ENCODE data around the gene ARID3B. TPM values are rescaled to one million over a fixed set of nuclear protein-coding genes. Genes with fewer than 3 reads are reported as not detected.

ARID3B gene, protein sequence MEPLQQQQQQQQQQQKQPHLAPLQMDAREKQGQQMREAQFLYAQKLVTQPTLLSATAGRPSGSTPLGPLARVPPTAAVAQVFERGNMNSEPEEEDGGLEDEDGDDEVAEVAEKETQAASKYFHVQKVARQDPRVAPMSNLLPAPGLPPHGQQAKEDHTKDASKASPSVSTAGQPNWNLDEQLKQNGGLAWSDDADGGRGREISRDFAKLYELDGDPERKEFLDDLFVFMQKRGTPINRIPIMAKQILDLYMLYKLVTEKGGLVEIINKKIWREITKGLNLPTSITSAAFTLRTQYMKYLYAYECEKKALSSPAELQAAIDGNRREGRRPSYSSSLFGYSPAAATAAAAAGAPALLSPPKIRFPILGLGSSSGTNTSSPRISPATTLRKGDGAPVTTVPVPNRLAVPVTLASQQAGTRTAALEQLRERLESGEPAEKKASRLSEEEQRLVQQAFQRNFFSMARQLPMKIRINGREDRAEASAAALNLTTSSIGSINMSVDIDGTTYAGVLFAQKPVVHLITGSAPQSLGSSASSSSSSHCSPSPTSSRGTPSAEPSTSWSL
- total RNA-seq = 1 to 10 TPM; 1.6 to 4.9 (median 2.8) TPM
- polyA plus RNA-seq = 1 to 10 TPM; 1.2 to 1.4 TPM
- long read RNA-seq, donor 1, partial matches to known transcripts = 12 of 13 reads
- long read RNA-seq, donor 1, other reads (novel, unspliced or antisense) = 1 of 13 reads
- long read RNA-seq, donor 2, full-length matches to known transcripts = 8 of 8 reads
- long read RNA-seq, donor 2, partial matches to known transcripts = 0 of 8 reads
- long read RNA-seq, donor 2, other reads (novel, unspliced or antisense) = 0 of 8 reads
- long read RNA-seq, donor 3, partial matches to known transcripts = 0 of 1 reads
- long read RNA-seq, donor 3, other reads (novel, unspliced or antisense) = 1 of 1 reads

GRCh38 chr15:74540761-74541493, at the start of gene ARID3B:
Gene ARID3B (plus strand): TSS chr15:74541220. CDS start chr15:74543937, 2,717 bp downstream.
- Histone ChIP-seq H3K36me3 (no peaks in the 10 kb centered on the region), H3K27ac (no peak within 1 kb of the TSS), H3K4me3 (peak within 1 kb of the TSS; percentile 69), H3K4me1 (ENCODE audit: insufficient read depth) (peaks cover 9% of the 10 kb centered on the region), H3K9me3 (no peaks in the 10 kb centered on the region), H3K27me3 (no peaks in the 10 kb centered on the region)
- WGBS, 3 donors = 1 to 2% (median 1%) methylated on average over 46 to 73 of the region's 73 CpGs
- no peak for TF ChIP-seq POLR2A (IDR thresholded peaks at IDR 0.05)
- TF ChIP-seq, protein P1, sequence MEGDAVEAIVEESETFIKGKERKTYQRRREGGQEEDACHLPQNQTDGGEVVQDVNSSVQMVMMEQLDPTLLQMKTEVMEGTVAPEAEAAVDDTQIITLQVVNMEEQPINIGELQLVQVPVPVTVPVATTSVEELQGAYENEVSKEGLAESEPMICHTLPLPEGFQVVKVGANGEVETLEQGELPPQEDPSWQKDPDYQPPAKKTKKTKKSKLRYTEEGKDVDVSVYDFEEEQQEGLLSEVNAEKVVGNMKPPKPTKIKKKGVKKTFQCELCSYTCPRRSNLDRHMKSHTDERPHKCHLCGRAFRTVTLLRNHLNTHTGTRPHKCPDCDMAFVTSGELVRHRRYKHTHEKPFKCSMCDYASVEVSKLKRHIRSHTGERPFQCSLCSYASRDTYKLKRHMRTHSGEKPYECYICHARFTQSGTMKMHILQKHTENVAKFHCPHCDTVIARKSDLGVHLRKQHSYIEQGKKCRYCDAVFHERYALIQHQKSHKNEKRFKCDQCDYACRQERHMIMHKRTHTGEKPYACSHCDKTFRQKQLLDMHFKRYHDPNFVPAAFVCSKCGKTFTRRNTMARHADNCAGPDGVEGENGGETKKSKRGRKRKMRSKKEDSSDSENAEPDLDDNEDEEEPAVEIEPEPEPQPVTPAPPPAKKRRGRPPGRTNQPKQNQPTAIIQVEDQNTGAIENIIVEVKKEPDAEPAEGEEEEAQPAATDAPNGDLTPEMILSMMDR (IDR thresholded peaks at IDR 0.05) = no peak
- no peak for TF ChIP-seq EP300 (IDR thresholded peaks at IDR 0.05)
- peak; percentile 95 to 98 (median 96) for DNase-seq
- intact Hi-C loops (cut with DNase I) = loop anchor here in 3 of 4 donors (2.0 to 10.0 kb wide), 3 partner anchors 76 kb away; partner anchors contain the start of genes CLK3 (in 2 of the 3) and UBL7 (in 1 of the 3)

DNA sequence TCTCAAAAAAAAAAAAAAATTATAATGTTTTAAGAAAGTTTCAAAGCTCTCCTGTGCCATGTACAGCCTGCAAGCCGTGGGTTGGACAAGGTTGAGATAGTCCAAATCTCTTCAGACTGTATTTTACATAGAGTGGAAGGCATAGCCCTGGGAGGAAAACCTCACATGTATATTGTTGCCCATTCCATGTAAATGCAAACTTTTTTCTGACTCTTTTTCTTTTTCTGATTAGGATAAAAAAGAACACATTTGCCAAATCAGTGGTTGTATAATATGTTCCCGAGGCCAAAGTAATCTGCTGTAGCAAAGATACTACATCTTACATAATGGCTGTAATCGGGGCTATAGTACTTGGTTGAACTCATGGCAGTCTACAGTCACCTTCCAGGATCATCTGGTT, 44.4 kb upstream of the ARID3B start:
- no peaks in the 10 kb centered on the region for H3K4me1 ChIP-seq (ENCODE audit: insufficient read depth)
- intact Hi-C loops (cut with DNase I) = no loop called here
- no peak overlapping the region for H3K4me3 ChIP-seq
- H3K27me3 ChIP-seq = no peaks in the 10 kb centered on the region
- no peak overlapping the region for H3K27ac ChIP-seq
- WGBS, 3 donors = 80 to 88% (median 80%) methylated on average over 3 of the region's 3 CpGs
- no peaks in the 10 kb centered on the region for H3K9me3 ChIP-seq
- TF ChIP-seq EP300 (IDR thresholded peaks at IDR 0.05) (no peak), POLR2A (IDR thresholded peaks at IDR 0.05) (no peak)
- TF ChIP-seq, protein P1 (IDR thresholded peaks at IDR 0.05) = no peak
- no peak for DNase-seq
- H3K36me3 ChIP-seq = no peaks in the 10 kb centered on the region

GRCh38 chr15:74497584-74497983, 43.4 kb upstream of the ARID3B start:
- no peaks in the 10 kb centered on the region for H3K27me3 ChIP-seq
- H3K4me1 ChIP-seq (ENCODE audit: insufficient read depth) = no peaks in the 10 kb centered on the region
- no peaks in the 10 kb centered on the region for H3K9me3 ChIP-seq
- H3K4me3 ChIP-seq = no peak overlapping the region
- 71 to 79% (median 75%) methylated on average over 2 of the region's 2 CpGs for whole genome bisulfite sequencing, 3 donors
- H3K36me3 ChIP-seq = no peaks in the 10 kb centered on the region
- no peak overlapping the region for H3K27ac ChIP-seq
- intact Hi-C loops (cut with DNase I) = no loop called here
- no peak for DNase-seq
- TF ChIP-seq, protein P1 (IDR thresholded peaks at IDR 0.05) = no peak
- TF ChIP-seq EP300 (IDR thresholded peaks at IDR 0.05) (no peak), POLR2A (IDR thresholded peaks at IDR 0.05) (no peak)

DNA sequence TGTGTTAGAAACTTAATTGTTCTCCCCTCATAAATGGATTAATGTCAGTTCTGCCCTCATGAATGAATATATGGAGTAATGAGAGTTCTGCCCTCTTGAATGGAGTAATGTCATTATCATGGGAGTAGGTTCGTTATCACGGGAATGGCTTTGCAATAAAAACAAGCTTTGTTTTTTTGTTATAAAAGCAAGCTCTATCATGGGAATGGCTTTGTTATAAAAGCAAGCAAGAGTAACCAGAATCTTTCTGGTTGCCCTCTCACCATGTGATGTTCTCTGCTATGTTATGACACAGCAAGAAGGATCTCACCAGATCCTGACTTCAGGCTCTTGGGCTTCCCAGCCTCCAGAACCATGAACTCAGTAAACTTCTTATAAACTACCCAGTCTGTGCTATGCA, 41.7 kb upstream of the ARID3B start:
- Histone ChIP-seq H3K9me3 (no peaks in the 10 kb centered on the region), H3K4me1 (ENCODE audit: insufficient read depth) (no peaks in the 10 kb centered on the region), H3K4me3 (no peak overlapping the region), H3K27me3 (no peaks in the 10 kb centered on the region), H3K27ac (no peak overlapping the region), H3K36me3 (no peaks in the 10 kb centered on the region)
- no peak for DNase-seq
- TF ChIP-seq, protein P1 (IDR thresholded peaks at IDR 0.05) = no peak
- TF ChIP-seq EP300 (IDR thresholded peaks at IDR 0.05) = no peak
- no peak for TF ChIP-seq POLR2A (IDR thresholded peaks at IDR 0.05)
- intact Hi-C loops (cut with DNase I) = no loop called here
- WGBS, 3 donors = 65 to 76% (median 74%) methylated on average over 2 of the region's 2 CpGs
